ENCODE results near the gene STIM1.
"Not testable (repeated sequence)": the region's sequence is repeated elsewhere in the genome, so short reads cannot be mapped to it uniquely, and the experiment has no call there.

The STIM1 gene

DNA sequence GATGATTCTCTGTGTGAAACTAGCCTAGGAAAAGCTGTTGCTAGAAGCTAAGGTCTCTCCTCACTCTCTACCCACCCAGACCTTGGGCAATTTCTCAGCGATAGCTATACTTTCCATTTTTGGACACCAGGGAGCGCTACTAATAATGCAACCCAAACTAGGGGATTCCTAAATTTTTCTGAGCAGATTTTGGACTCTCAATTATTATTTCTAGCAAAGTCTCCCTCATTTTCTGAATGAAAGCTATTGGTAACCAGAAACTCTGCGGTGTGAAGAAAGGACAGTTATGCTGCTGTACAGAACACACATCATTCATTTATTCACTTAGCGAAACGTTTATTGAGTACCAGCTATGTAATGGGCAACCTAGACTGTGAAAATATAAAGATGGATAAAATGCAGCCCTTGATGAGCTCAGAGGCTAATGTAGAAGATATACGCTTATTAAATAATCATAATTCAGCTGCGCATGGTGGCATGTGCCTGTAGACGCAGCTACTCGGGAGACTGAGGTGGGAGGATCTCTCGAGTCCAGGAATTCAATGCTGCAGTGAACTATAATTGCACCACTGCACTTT, 6.1 kb upstream of the STIM1 start:
- no peak overlapping the region for H3K27ac ChIP-seq
- DNase-seq (ENCODE audit: low read depth, low spot score) = no peak

DNA sequence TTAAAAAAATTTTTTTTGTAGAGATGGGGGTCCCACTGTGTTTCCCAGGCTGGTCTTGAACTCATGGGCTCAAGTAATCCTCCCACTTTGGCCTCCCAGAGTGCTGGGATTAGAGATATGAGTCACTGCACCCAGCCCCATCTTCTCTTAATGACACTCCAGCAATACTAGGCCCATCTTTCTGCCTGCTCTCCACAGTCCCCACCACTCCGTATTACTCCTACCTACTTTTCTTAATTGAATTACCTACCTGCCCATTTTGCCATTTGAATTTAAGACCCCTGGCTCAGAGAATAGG, 2.0 kb upstream of the STIM1 start:
- H3K27ac ChIP-seq = peak overlapping the region; percentile 84
- no peak for DNase-seq (ENCODE audit: low read depth, low spot score)

DNA sequence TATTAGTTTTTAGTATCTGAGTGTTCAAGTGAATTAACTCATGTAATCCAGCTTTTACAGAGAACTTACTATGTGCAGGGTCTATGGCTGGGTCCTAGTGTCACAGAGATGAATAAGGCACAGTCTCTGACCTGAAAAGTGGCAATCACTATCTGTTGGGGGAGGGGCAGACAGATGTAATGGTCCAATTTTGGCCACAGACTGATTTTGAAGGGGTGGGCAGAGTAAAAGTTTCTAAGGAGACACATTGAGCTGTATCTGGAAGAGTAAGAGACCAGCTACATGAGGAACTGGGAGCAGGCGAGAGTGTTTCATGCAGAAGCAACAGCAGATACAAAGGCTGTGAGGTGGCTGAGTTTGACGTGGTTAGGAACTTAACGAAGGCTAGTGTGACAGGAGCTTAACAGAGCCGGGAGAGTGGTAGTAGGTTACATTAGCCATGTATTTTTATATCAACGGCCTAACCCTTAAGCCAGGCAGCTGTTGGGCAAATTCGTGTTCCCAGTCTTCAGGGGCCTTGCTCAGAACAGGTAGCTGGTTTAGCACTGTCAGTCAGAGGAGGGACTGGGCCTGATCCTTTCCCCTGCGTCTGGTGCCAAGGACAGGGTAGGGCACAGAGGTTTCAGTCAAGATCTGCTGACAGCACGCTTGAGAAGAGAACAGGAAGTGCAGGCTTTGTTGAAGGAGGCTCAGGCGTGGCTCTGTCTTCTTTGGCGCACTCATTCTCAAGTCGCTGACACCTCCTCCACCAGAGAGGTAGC, 1.4 kb upstream of the STIM1 start:
- no peak for DNase-seq (ENCODE audit: low read depth, low spot score)

DNA sequence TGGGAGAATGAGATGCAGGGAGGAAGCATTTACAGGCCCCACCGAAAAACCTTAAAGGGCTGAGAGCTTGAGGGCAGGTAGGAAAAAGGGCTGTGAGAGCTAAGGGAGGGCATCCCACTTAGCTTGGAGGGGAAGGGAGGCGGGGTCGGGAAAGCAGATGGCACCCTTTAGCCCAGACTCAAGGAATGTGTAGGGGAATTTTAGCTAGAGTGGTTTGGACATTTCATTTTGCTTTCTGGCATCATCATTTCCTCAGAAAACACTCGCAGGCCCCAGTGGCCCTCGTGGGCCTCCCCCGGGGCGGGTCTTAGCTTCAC, 846 bp upstream of the STIM1 start:
- DNase-seq (ENCODE audit: low read depth, low spot score) = no peak
- H3K27ac ChIP-seq = peak overlapping the region; percentile 84

More for the DNA sequence above, 1.4 kb upstream of the STIM1 start:
- peak overlapping the region; percentile 84 for H3K27ac ChIP-seq

DNA sequence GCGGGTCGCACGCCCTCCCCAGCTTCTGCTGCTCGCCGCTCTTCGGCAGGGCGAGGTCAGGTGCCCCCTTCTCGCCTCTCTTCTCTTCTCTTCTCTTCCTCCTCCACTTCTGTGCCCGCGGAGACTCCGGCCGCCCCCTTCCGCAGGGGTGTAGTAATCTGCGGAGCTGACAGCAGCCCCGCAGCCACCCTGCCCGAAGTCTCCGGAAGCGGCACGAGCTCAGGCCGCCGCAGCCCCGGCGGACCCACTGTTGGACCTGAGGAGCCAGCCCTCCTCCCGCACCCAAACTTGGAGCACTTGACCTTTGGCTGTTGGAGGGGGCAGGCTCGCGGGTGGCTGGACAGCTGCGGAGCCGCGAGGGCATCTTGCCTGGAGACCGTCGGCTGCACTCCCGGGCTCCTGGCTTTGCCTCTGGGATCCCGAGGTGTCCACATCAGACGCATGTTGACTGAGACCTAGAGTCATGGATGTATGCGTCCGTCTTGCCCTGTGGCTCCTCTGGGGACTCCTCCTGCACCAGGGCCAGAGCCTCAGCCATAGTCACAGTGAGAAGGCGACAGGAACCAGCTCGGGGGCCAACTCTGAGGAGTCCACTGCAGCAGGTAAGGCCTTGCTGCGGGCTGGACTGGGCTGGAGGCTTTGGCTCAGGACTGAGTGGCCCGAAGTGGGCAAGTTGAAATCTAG, 486 bp downstream of the STIM1 start:
- no peak for DNase-seq (ENCODE audit: low read depth, low spot score)
- H3K27ac ChIP-seq = peak overlapping the region; percentile 84

DNA sequence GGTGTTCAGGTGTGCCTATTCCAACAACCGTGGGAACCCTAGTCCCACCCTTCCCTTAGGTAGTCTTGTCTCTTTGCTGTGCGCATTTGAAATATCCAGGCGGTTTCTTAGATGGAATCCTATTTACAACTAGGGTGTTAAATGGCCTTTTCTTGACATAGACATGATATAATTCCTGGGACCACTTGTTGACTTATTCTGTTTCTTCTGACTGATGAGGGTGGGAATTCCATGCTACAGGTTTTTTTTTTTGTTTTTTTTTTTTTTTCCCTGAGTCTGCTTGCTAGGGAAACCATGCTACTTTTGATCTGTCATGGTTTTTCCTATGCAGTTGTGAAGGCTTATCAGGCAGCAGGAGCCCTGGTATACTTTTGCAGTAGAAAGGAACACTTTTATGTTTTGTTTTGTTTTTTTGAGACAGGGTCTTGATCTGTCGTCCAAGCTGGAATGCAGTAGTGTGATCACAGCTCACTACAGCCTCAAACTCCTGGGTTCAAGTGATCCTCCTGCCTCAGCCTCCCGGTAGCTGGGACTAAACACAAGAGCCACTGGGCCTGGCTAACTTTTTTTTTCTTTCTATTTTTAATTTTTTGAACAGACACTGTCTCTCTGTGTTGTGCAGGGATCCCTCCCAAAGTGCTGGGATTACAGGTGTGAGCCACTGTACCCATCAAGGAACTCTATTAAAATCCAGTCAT, 1.5 kb downstream of the STIM1 start:
- H3K27ac ChIP-seq = no peak overlapping the region
- no peak for DNase-seq (ENCODE audit: low read depth, low spot score)

DNA sequence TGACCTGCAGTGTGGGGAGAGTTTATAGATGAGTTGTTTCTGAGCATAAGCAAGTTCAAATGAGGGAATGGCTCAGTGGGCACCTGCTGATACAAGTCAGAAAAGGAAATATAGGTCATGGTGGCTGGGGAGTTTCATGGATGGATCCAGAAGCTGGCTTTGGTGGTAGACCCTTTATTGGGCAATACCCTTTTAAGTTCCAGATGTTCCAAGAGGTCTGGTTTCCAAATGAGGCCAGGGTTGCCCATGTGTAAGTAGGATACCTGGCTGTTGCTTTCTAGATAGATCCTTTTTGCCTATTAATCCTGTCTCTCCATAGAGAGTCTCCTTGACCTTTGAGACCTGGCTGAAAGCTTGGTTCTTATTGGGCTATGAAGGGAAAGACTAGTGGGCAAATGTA, 2.2 kb downstream of the STIM1 start:
- H3K27ac ChIP-seq = no peak overlapping the region
- DNase-seq (ENCODE audit: low read depth, low spot score) = no peak

DNA sequence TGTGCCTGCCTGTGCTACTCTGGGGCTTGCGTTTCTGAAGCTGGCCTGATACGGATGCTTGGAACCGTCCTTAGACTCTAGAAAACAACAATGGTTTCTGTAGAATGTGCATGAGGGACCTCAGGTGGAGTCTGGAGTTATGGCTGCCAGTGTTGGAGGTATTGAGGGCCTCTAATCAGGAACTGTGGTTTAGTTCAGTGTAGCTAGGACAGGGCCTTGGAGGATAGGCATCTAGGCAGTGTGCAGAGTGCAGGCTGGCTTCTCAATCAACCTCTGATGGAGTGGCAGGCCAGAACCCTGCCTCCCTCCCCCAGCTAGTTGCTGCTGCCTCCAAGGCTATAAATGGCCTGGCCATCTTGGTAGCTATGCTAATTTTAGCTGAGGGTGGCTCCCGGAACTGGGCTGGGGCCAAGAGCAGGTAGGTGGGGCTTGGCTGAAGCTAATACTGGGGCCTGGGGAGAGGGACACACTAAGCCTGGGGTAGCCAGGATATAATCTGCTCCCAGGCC, 4.0 kb downstream of the STIM1 start:
- H3K27ac ChIP-seq = no peak overlapping the region
- no peak for DNase-seq (ENCODE audit: low read depth, low spot score)

DNA sequence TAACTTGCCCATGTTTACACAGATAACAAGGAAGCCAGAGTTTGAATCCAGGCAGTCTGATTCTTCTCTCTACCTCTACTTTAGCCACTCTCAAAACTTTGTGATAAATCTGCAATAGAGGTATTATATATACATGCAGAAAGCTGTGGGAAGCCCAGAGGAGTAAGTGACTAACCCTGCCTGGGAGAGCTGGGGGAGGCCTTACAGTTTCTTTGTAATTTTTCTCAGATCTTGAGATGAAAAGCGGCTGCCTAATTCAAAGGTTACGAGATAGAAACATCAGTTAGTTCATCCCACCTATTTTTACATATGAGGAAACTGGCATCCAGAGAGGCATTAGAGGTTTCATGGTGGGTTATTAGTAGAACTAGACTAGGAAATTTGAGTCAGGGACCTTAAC, 4.9 kb downstream of the STIM1 start:
- DNase-seq (ENCODE audit: low read depth, low spot score) = no peak
- no peak overlapping the region for H3K27ac ChIP-seq

DNA sequence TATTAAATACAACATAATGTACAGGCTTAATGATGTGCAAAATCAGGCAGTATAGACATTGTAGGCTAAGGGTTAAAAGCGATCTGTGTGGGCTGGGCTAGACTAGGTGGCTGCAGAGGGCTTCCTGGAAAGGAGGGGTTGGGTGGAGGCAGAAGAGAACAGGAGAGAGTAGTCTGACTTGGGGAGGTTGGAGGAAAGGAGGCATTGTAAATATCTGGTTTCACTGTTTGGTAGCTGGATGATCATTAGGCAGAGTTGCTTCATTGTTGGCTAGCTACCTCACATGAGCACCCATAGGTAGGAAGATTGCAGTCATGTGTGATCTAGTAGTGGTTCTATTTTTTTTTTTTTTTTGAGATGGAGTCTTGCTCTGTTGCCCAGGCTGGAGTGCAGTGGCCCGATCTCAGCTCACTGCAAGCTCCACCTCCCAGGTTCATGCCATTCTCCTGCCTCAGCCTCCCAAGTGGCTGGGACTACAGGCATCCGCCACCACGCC, 5.5 kb downstream of the STIM1 start:
- not testable (repeated sequence) for H3K27ac ChIP-seq; DNase-seq (ENCODE audit: low read depth, low spot score)

DNA sequence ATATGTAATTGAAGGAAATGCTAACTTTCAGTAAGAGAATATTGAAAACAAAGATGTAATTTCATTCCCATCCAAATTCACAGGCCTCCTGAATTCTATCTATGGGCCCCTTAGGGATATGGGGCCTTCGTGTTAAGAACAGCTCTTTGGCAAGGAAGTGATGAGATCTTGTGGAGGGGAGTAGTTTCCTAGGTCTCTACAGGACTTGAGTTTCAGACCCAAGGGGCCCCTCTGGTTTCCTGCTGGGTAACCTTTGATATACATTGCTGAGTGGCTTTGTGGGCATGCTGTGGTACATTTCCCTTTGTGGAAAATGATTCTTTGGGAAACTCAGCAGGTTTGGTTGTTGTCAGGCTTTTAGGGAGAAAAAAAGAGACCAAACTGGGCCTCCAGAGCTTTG, 6.2 kb downstream of the STIM1 start:
- H3K27ac ChIP-seq = no peak overlapping the region
- no peak for DNase-seq (ENCODE audit: low read depth, low spot score)

DNA sequence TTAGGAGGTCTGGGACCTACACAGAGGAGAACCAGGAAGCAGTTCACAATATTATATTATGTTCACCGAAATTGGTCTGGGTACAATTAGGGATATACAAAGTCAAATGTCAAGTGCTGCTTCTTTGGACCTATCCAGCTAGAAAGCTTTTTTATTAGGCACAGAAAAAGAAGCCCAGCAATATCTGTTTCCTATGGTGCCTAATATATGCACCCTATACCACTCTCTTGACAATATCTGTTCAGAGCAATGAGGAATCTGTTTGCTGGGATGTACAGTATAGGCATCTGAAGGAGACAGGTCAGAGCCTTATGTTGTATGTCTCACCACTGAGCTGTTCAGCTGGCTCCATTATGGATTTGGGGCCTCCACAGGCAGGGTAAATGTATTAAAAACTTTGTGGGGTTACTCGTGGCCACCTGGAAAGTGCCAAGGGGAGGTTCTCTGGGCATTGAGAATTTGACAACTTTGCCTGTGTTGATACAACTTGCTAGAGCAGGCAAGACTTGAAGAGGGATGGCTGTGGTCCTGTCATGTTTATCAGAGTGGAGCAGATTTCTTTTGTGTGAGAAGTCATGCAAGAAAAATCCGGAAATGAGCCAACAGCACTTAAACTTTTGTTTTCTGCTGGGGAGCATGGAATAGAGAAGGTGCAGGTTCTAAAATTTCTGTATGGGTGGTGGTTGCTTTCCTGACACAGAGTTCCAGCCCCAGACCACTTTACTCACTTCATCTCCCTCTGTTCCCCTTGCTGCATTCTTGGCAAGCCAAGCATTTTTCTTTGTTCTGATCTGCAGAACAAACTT, 10.1 kb downstream of the STIM1 start:
- H3K27ac ChIP-seq = peak overlapping the region; percentile 81
- DNase-seq (ENCODE audit: low read depth, low spot score) = no peak

DNA sequence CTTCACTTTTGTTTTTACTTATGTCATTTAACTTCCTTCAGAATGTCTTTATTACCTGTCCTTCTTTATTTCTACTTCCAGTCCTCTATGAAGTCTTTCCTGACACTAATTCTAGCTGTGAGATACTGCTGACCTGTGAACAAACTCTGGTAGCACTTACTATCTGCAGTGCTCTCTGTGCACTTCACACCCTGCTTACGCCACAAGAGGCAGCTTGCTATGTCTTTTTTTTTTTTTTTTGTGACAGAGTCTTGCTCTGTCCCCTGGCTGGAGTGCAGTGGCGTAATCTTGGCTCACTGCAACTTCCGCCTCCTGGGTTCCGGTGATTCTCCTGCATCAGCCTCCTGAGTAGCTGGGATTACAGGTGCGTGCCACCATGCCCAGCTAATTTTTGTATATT, 10.7 kb downstream of the STIM1 start:
- H3K27ac ChIP-seq = peak overlapping the region; percentile 81
- DNase-seq (ENCODE audit: low read depth, low spot score) = no peak

DNA sequence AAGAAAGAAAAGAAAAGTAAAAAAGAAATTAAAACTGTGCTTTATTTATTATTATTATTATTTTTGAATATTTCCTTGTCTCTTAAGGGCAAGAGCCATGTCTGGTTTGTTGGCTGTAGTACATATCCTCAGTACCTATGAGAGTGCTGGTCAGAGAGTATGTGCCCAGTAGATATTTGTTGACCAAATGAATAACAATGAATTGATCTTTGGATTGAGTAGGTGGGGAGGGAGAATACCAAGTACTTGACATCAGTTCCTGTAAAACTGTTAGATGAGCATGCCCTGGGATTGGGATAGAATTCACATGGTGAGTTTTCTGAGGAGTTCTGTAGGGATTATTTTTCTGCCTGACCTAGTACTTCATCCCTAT, 11.4 kb downstream of the STIM1 start:
- peak overlapping the region; percentile 81 for H3K27ac ChIP-seq

DNA sequence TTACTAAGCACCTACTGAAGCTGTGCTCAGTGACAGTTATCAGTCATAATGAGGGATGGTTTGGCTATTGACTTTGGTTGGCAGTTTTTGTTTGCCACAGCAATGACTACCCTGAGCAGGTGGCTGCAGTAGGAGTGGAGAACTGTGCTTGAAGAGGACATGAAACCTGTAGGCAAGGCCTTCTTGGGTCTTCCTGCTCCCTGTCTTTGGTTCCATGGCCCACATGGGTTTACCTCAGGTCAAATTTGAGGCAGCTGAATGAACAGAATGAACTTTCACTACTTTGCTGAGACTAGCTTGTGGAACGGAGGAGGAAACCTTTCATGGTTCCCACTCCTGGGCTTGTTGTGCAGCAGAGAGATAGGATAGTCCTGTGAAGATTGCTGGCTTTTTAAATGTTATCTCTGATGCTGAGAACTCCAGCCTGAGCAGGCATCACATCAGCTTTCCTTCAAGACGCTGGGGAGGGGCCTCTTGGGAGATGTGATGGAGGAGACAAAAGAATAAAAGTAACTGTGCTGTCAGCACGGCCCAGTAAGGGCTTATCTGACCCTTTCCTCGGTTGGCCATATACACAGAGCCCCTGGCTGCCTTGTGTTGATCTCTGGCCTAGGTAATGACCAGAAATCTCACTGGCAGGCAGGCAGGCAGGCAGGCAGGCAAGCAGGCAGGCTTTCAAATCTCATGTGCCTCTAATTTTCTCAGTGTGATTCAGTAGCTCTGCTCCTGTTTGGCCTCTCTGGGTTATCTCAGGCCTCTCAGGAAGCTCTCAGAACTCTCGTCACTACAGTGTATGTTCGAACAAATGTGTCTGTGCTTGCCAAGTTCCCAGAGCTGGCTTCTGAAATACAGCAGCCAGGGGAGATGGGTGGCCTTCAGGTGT, 12.0 kb downstream of the STIM1 start:
- peak overlapping the region; percentile 81 for H3K27ac ChIP-seq
- no peak for DNase-seq (ENCODE audit: low read depth, low spot score)

More for the DNA sequence above, 11.4 kb downstream of the STIM1 start:
- DNase-seq (ENCODE audit: low read depth, low spot score) = no peak

DNA sequence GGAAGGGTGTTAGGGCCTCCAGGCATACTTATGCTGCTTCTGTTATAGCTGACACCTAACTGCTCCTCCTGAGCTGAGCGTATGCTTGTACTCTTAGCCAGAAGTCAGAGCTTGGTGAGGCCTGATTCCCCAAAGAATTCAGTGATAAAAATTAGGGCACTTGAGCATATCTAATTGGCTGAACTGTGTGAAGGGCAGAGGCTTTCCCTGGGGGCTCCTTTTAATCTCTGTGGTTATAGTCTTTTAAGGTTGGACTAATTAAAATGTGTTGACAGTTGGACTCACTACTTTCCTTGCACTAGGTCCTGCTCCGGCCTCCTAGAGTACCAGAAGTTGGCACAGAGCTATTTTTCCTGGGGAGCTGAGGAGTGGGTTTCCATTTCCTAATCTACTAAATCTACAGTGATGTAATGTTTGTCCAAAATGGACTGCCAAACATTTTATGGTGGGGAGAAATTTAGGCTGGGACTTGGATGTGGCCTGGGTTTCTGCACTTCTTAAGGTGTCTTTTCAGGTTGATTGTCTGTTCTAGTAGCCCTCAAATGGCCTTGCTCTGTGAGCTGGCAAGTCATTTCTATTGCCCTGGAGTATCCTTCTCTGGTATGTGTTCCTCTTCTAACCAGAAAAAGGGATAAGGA, 18.4 kb downstream of the STIM1 start:
- DNase-seq (ENCODE audit: low read depth, low spot score) = no peak
- no peak overlapping the region for H3K27ac ChIP-seq

DNA sequence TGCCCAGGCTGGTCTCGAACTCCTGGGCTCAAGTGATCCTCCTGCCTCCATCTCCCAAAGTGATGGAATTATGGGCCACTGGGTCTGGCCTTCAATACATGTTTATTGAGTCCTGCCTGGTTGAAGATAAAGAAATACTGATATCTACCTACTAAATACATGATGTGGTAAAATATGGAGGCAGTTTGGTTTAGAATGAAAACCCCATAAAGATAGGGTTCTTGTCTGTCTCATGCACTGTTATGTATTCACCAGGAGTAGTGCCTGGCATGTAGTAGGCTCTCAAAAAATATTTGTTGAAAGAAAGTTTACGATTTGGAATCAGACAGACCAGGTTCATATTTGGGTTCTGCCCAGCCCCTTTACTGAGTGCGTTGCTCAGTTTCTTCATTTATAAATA, 21.1 kb downstream of the STIM1 start:
- DNase-seq (ENCODE audit: low read depth, low spot score) = no peak
- no peak overlapping the region for H3K27ac ChIP-seq

DNA sequence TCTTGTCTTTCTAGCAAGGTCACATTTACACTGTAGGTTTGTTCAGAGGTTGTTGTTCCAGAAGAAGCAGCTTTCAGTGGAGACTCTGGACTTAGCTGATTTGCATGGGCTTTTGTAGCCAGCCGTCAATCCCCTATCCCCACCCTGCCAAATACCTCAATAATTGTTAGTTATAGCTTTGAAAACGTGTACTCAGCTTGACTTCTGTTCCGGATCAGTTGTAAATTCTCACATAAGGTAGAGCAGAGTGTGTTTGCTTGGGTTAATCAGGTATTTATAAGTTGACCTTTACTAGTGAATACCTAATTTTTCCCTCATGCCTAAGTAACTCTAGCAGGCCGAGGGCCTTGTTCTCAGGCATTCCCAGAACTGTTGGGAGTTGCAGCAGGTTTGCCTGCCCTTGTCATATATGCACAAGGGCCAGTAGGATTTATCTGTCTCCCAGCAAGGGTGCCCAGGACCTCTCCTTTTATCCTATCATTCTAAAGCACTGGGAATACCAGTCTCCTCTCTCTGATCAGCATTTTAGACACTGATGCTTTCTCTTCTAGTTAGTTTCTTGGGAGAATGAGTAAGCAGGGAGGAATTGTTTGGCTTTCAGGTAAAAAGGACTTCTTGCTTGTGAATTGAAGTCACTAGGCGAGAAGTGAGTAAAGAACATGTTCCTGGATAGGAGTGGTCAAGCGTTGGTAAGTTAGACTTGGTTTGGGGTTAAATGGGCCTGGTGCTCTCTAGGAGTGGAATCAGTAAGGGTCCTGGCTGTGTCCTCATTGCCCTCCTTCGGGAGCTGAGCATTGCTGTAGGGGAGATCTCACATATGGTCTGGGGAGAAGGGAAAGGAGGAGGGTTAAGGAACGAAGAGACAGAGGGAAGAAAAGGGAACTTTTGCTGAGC, 22.1 kb downstream of the STIM1 start:
- DNase-seq (ENCODE audit: low read depth, low spot score) = no peak
- H3K27ac ChIP-seq = peak overlapping the region; percentile 65

All from epithelial cell of prostate (primary cell).